ENCODE measurements around the gene MBD3.

The MBD3 gene

GRCh38 chr19:1563251-1563650 lies 29.4 kb downstream of the MBD3 start:
- no peak for TF ChIP-seq CTCF (IDR thresholded peaks at IDR 0.05; ENCODE audit: low read depth, low read length)
- H3K4me3 ChIP-seq (ENCODE audit: low read depth, low read length): no peak overlapping the region

GRCh38 chr19:1561236-1561842 lies 31.3 kb downstream of the MBD3 start:
- TF ChIP-seq CTCF (IDR thresholded peaks at IDR 0.05; ENCODE audit: low read depth, low read length): no peak
- H3K4me3 ChIP-seq (ENCODE audit: low read depth, low read length): no peak overlapping the region

- no peak overlapping the region for H3K4me3 ChIP-seq (ENCODE audit: low read depth, low read length)
Observed at GRCh38 chr19:1560286-1560882, 32.3 kb downstream of the MBD3 start.

GRCh38 chr19:1558552-1558951 lies 34.1 kb downstream of the MBD3 start:
- TF ChIP-seq CTCF (IDR thresholded peaks at IDR 0.05; ENCODE audit: low read depth, low read length): no peak
- no peak overlapping the region for H3K4me3 ChIP-seq (ENCODE audit: low read depth, low read length)

More at GRCh38 chr19:1560286-1560882, 32.3 kb downstream of the MBD3 start:
- no peak for TF ChIP-seq CTCF (IDR thresholded peaks at IDR 0.05; ENCODE audit: low read depth, low read length)

- no peak overlapping the region for H3K4me3 ChIP-seq (ENCODE audit: low read depth, low read length)
- TF ChIP-seq CTCF (IDR thresholded peaks at IDR 0.05; ENCODE audit: low read depth, low read length): no peak
Observed at GRCh38 chr19:1556390-1557070, 36.1 kb downstream of the MBD3 start.

- no peak overlapping the region for H3K4me3 ChIP-seq (ENCODE audit: low read depth, low read length)
- no peak for TF ChIP-seq CTCF (IDR thresholded peaks at IDR 0.05; ENCODE audit: low read depth, low read length)
Observed at GRCh38 chr19:1555487-1556389, 36.9 kb downstream of the MBD3 start.
